ENCODE measurements around the gene RAD51B. TPM values are rescaled to one million over a fixed set of nuclear protein-coding genes. Genes with fewer than 3 reads are reported as not detected.
A peak's percentile ranks its signal among the peaks of the same experiment; 100 is the strongest.

RAD51B gene
- total and polyA plus RNA-seq, 7 donors = 2.4 to 24.4 (median 7.1) TPM

- no peak overlapping the region for H3K4me3 ChIP-seq
- TF ChIP-seq, protein P1, sequence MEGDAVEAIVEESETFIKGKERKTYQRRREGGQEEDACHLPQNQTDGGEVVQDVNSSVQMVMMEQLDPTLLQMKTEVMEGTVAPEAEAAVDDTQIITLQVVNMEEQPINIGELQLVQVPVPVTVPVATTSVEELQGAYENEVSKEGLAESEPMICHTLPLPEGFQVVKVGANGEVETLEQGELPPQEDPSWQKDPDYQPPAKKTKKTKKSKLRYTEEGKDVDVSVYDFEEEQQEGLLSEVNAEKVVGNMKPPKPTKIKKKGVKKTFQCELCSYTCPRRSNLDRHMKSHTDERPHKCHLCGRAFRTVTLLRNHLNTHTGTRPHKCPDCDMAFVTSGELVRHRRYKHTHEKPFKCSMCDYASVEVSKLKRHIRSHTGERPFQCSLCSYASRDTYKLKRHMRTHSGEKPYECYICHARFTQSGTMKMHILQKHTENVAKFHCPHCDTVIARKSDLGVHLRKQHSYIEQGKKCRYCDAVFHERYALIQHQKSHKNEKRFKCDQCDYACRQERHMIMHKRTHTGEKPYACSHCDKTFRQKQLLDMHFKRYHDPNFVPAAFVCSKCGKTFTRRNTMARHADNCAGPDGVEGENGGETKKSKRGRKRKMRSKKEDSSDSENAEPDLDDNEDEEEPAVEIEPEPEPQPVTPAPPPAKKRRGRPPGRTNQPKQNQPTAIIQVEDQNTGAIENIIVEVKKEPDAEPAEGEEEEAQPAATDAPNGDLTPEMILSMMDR (IDR thresholded peaks at IDR 0.05) = no peak
- TF ChIP-seq POLR2A (IDR thresholded peaks at IDR 0.05) = no peak
- TF ChIP-seq POLR2AphosphoS5 (IDR thresholded peaks at IDR 0.05) = no peak
- no peak for TF ChIP-seq EP300 (IDR thresholded peaks at IDR 0.05)
- H3K27me3 ChIP-seq = no peaks in the 10 kb centered on the region
- no peaks in the 10 kb centered on the region for H3K9me3 ChIP-seq
- H3K27ac ChIP-seq = peak overlapping the region; percentile 56 to 63 (median 62)
- intact Hi-C loops (cut with DNase I) = no loop called here
- peaks cover 0 to 60% (median 34%) of the 10 kb centered on the region in 4 donors for H3K4me1 ChIP-seq
- no peaks in the 10 kb centered on the region for H3K36me3 ChIP-seq
- DNase-seq = no peak
- WGBS, 2 donors = 73 to 81% methylated on average over 8 of the region's 8 CpGs
These were observed 745.5 kb downstream of the RAD51B start for GRCh38 chr14:68564826-68565759.

DNA sequence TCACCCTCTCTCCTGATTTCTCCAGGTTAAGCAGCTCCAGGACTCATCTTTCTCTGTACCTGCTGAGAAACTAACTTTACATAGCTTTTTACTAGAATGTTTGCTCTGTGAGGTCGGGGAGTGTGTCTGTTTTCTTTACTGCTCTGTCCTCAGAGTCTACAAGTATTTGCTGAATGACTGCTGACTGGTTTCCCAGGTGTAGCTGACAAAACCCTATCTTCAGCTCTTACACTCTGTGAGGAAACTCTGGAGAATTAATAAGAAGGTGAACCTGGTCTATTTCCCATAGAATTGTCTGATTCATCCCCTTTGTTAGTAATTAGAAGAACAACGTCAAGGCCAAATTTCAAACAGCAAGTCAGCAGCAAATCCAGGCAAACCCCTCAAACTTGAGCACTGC, 746.5 kb downstream of the RAD51B start:
- no peak overlapping the region for H3K4me3 ChIP-seq
- no peaks in the 10 kb centered on the region for H3K9me3 ChIP-seq
- TF ChIP-seq POLR2AphosphoS5 (IDR thresholded peaks at IDR 0.05) = no peak
- no peak for TF ChIP-seq POLR2A (IDR thresholded peaks at IDR 0.05)
- TF ChIP-seq EP300 (IDR thresholded peaks at IDR 0.05) = no peak
- TF ChIP-seq, protein P1 (IDR thresholded peaks at IDR 0.05) = no peak
- 51 to 80% methylated on average over 2 of the region's 2 CpGs for WGBS, 2 donors
- H3K36me3 ChIP-seq = no peaks in the 10 kb centered on the region
- H3K4me1 ChIP-seq = peaks cover 0 to 56% (median 34%) of the 10 kb centered on the region in 4 donors
- no peak overlapping the region for H3K27ac ChIP-seq
- H3K27me3 ChIP-seq = no peaks in the 10 kb centered on the region
- intact Hi-C loops (cut with DNase I) = no loop called here
- no peak for DNase-seq

GRCh38 chr14:68568907-68569897, 749.6 kb downstream of the RAD51B start:
- Histone ChIP-seq H3K4me3 (no peak overlapping the region), H3K9me3 (no peaks in the 10 kb centered on the region), H3K36me3 (no peaks in the 10 kb centered on the region), H3K4me1 (peaks cover 0 to 37% (median 17%) of the 10 kb centered on the region in 4 donors), H3K27ac (peak overlapping the region in 1 of 4 donors; percentile 45), H3K27me3 (no peaks in the 10 kb centered on the region)
- peak; percentile 53 for DNase-seq
- no peak for TF ChIP-seq POLR2A (IDR thresholded peaks at IDR 0.05)
- TF ChIP-seq POLR2AphosphoS5 (IDR thresholded peaks at IDR 0.05) = no peak
- TF ChIP-seq, protein P1 (IDR thresholded peaks at IDR 0.05) = no peak
- WGBS, 2 donors = 86 to 93% methylated on average over 13 of the region's 13 CpGs
- intact Hi-C loops (cut with DNase I) = no loop called here

- peak; percentile 43 for DNase-seq
- TF ChIP-seq EP300 (IDR thresholded peaks at IDR 0.05) (no peak), POLR2AphosphoS5 (IDR thresholded peaks at IDR 0.05) (no peak), POLR2A (IDR thresholded peaks at IDR 0.05) (no peak)
- TF ChIP-seq, protein P1 (IDR thresholded peaks at IDR 0.05) = no peak
- no peaks in the 10 kb centered on the region for H3K27me3 ChIP-seq
- no peaks in the 10 kb centered on the region for H3K9me3 ChIP-seq
- H3K4me3 ChIP-seq = no peak overlapping the region
- peak overlapping the region in 1 of 4 donors; percentile 45 for H3K27ac ChIP-seq
- 62 to 76% methylated on average over 4 of the region's 4 CpGs for WGBS, 2 donors
- no peaks in the 10 kb centered on the region for H3K36me3 ChIP-seq
- peaks cover 0 to 30% (median 15%) of the 10 kb centered on the region in 4 donors for H3K4me1 ChIP-seq
- intact Hi-C loops (cut with DNase I) = no loop called here
These were observed 750.4 kb downstream of the RAD51B start for GRCh38 chr14:68569970-68570409.
